Lower lobe of right lung (tissue), 2 donors: ENCODE data around the gene TMC4. TPM values are rescaled to one million over a fixed set of nuclear protein-coding genes. Genes with fewer than 3 reads are reported as not detected.

Experiments
- ATAC-seq, 2 donors: fragments of 200-7000 bp; cut with Tn5 transposase; one replicate each; pipeline ENCODE4 v1.9.1; 2020 to 2022; ENCODE audit warnings: mild to moderate bottlenecking in 2 of 2, moderate library complexity in 2 of 2
- DNase-seq: peaks from one replicate; pipeline ENCODE4 v3.0.0-alpha.2; 2020
- H3K27ac ChIP-seq: fragments of 200-600 bp; one replicate; pipeline ENCODE4 v1.8.0; 2022
- H3K27me3 ChIP-seq: fragments of 200-600 bp; one replicate; pipeline ENCODE4 v1.8.0; 2022; ENCODE audit warnings: low read depth
- H3K36me3 ChIP-seq: fragments of 200-600 bp; one replicate; pipeline ENCODE4 v1.8.0; 2022; ENCODE audit warnings: mild to moderate bottlenecking
- H3K4me1 ChIP-seq: fragments of 200-600 bp; one replicate; pipeline ENCODE4 v1.8.0; 2022
- H3K4me3 ChIP-seq: fragments of 200-600 bp; one replicate; pipeline ENCODE4 v1.8.0; 2022; ENCODE audit warnings: mild to moderate bottlenecking
- H3K9me3 ChIP-seq: fragments of 200-600 bp; one replicate; pipeline ENCODE4 v1.8.0; 2022
- CTCF ChIP-seq: fragments of 200-600 bp; IDR thresholded peaks from one replicate; pipeline ENCODE4 v1.8.0; 2022; ENCODE audit warnings: antibody characterized with exemption, mild to moderate bottlenecking
- intact Hi-C: fragments of 100-400 bp; cut with DNase I; formaldehyde crosslinking; loops from one replicate; pipeline ENCODE4 v1.11.0; 2022
- total RNA-seq: library from RNA; stranded (reverse); fragmentation: NEBNext Ultra II Directional; extraction: Animal tissue kit (Norgen Biotek cat#: 25700); gene quantifications from one replicate; pipeline ENCODE4 v1.2.1, GENCODE V29; 2021
- donor health status: DM: no; HTN: yes; CAD: no; lungs with severe emphysema.

TMC4 gene
- total RNA-seq, 1 donor from 2014 or later = 57.6 TPM

- H3K27me3 ChIP-seq = no peaks in the 10 kb centered on the region
- no peaks in the 10 kb centered on the region for H3K9me3 ChIP-seq
- no peak overlapping the region for H3K27ac ChIP-seq
- DNase-seq (no peak), ATAC-seq (no peak)
- no peak overlapping the region for H3K4me3 ChIP-seq
- TF ChIP-seq CTCF = no peak
- H3K36me3 ChIP-seq = peaks cover 82% of the 10 kb centered on the region
- intact Hi-C loops = no loop called here
- no peaks in the 10 kb centered on the region for H3K4me1 ChIP-seq
Measured at GRCh38 chr19:54128796-54129616, 44.0 kb downstream of the TMC4 start.

- no peaks in the 10 kb centered on the region for H3K4me1 ChIP-seq
- ATAC-seq (no peak), DNase-seq (no peak)
- intact Hi-C loops = no loop called here
- no peaks in the 10 kb centered on the region for H3K9me3 ChIP-seq
- no peaks in the 10 kb centered on the region for H3K27me3 ChIP-seq
- no peak overlapping the region for H3K27ac ChIP-seq
- no peak overlapping the region for H3K4me3 ChIP-seq
- TF ChIP-seq CTCF = no peak
- peaks cover 88% of the 10 kb centered on the region for H3K36me3 ChIP-seq
Measured at GRCh38 chr19:54128441-54128725, 44.6 kb downstream of the TMC4 start.

- Histone ChIP-seq H3K27me3 (no peaks in the 10 kb centered on the region), H3K4me3 (no peak overlapping the region), H3K36me3 (peaks cover 93% of the 10 kb centered on the region), H3K4me1 (no peaks in the 10 kb centered on the region), H3K27ac (no peak overlapping the region), H3K9me3 (no peaks in the 10 kb centered on the region)
- ATAC-seq = no peak
- no peak for DNase-seq
- TF ChIP-seq CTCF = no peak
- intact Hi-C loops = no loop called here
Measured at GRCh38 chr19:54127688-54128440, 45.1 kb downstream of the TMC4 start.

GRCh38 chr19:54125713-54126112 lies 47.2 kb downstream of the TMC4 start:
- Histone ChIP-seq H3K36me3 (peaks cover 97% of the 10 kb centered on the region), H3K27me3 (no peaks in the 10 kb centered on the region), H3K9me3 (no peaks in the 10 kb centered on the region), H3K4me1 (no peaks in the 10 kb centered on the region), H3K4me3 (no peak overlapping the region), H3K27ac (no peak overlapping the region)
- no peak for TF ChIP-seq CTCF
- ATAC-seq = no peak
- no peak for DNase-seq
- intact Hi-C loops = no loop called here

GRCh38 chr19:54124393-54124792 lies 48.6 kb downstream of the TMC4 start:
- no peaks in the 10 kb centered on the region for H3K4me1 ChIP-seq
- DNase-seq (no peak), ATAC-seq (no peak)
- no peaks in the 10 kb centered on the region for H3K27me3 ChIP-seq
- intact Hi-C loops = no loop called here
- no peak for TF ChIP-seq CTCF
- H3K27ac ChIP-seq = no peak overlapping the region
- peaks cover 100% of the 10 kb centered on the region for H3K36me3 ChIP-seq
- H3K9me3 ChIP-seq = no peaks in the 10 kb centered on the region
- H3K4me3 ChIP-seq = no peak overlapping the region
